Loucy (cell line): ENCODE measurements around the gene HPS3.
"Not testable (repeated sequence)": the region's sequence is repeated elsewhere in the genome, so short reads cannot be mapped to it uniquely, and the experiment has no call there.

Experiments used
- CTCF ChIP-seq: fragments of 200-600 bp; sonication (generic); conservative IDR thresholded peaks from 2 replicates; pipeline ENCODE4 v1.5.1; 2014; ENCODE audit warnings: mild to moderate bottlenecking, antibody characterized with exemption, low read length
- EZH2phosphoT487 ChIP-seq: fragments of 200-600 bp; IDR thresholded peaks from 2 replicates; pipeline ENCODE4 v1.6.1; 2018; ENCODE audit warnings: antibody characterized with exemption, mild to moderate bottlenecking, moderate library complexity, borderline replicate concordance

DNA sequence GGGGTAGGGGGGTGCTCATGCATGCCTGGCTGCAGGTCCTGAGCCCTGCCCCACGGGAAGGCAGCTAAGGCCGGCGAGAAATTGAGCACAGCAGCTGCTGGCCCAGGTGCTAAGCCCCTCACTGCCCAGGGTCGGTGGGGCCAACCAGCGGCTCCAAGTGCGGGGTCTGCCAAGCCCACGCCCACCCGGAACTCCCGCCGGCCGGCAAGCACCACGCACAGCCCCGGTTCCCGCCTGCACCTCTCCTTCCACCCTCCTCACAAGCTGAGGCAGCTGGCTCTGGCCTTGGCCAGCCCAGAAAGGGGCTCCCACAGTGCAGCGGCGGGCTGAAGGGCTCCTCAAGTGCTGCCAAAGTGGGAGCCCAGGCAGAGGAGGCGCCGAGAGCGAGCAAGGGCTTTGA is 31.5 kb upstream of the HPS3 start:
- TF ChIP-seq CTCF, EZH2phosphoT487: not testable (repeated sequence)
